GM12878 (cell line): Measurements from ENCODE around the gene LRP1. TPM values are rescaled to one million over a fixed set of nuclear protein-coding genes. Genes with fewer than 3 reads are reported as not detected.

ENCODE experiments used
- BHLHE40 ChIP-seq, 2 experiments: fragments of 450-650 bp in 1 of 2; IDR thresholded peaks; 2 replicates each; pipeline ENCODE4 v1.6.1; 2011 to 2017; ENCODE audit warnings: low read depth in 2 of 2, borderline replicate concordance in 1 of 2, improper control_type of control experiment in 1 of 2, low read length in 1 of 2, mild to moderate bottlenecking in 1 of 2
- NKRF ChIP-seq: fragments of 450-650 bp; conservative IDR thresholded peaks from 2 replicates; pipeline ENCODE4 v1.6.1; 2017; ENCODE audit warnings: mild to moderate bottlenecking, moderate library complexity
- PAX5 ChIP-seq: IDR thresholded peaks from 2 replicates; pipeline ENCODE4 v1.6.1; 2011; ENCODE audit warnings: low read depth, low read length, borderline replicate concordance
- PML ChIP-seq: IDR thresholded peaks from 2 replicates; pipeline ENCODE4 v1.6.1; 2012; ENCODE audit warnings: low read length, inconsistent platforms
- SP1 ChIP-seq: IDR thresholded peaks from one replicate; pipeline ENCODE4 v1.6.1; 2011; ENCODE audit warnings: low read depth, low read length
- ZZZ3 ChIP-seq: IDR thresholded peaks from 2 replicates; pipeline ENCODE4 v1.6.1; 2011; ENCODE audit warnings: low read depth; ENCODE audit not compliant: control insufficient read depth, insufficient read length
- polyA plus RNA-seq, 11 experiments: library from polyadenylated mRNA; depleted of rRNA in 4 of 11; unstranded in 6 of 11; stranded (reverse) in 5 of 11; fragments of >200 nt; fragmentation: Nextera tagmentation in 4 of 11; fragmentation: Illumina TruSeq in 1 of 11; extraction: Ambion mirVana in 4 of 11; extraction: Trizol in 1 of 11; gene quantifications; 1 replicate in 1 of 11; 2 replicates in 10 of 11; pipeline versions ENCODE4 v1.2.1 to v1.2.3, GENCODE V29; 2011 to 2016; ENCODE audit warnings: inconsistent platforms in 2 of 11, missing spikeins in 2 of 11, low read depth in 1 of 11
- total RNA-seq, 4 experiments: library from RNA; depleted of rRNA in 3 of 4; stranded (reverse); fragments of >200 nt in 3 of 4; fragmentation: Illumina TruSeq in 1 of 4; extraction: Trizol in 1 of 4; gene quantifications; 2 replicates each; pipeline versions ENCODE4 v1.2.1 to v1.2.3, GENCODE V29; 2013 to 2021
- TF ChIP-seq, protein P1 (sequence below): fragments of 450-650 bp; formaldehyde crosslinking; IDR thresholded peaks from 2 replicates; pipeline ENCODE4 v1.4.0; 2020; ENCODE audit warnings: mild to moderate bottlenecking, moderate library complexity
- TF ChIP-seq, protein P2 (sequence below): IDR thresholded peaks from 2 replicates; pipeline ENCODE4 v1.6.1; 2012; ENCODE audit warnings: low read length, inconsistent platforms

The LRP1 gene
- total and polyA plus RNA-seq, 10 of the 15 experiments (the other 5 are each of a cell fraction or from before 2014, with no cell fraction given), result under 0.01 to 1.1 (median 0.20) TPM; not detected in 2

- TF ChIP-seq NKRF (no peak), PML (no peak), ZZZ3 (no peak), BHLHE40 (IDR thresholded peaks at IDR 0.05; ENCODE audit: borderline replicate concordance in 1 of 2, low read depth in 2 of 2, low read length in 1 of 2) (no peak), SP1 (no peak), PAX5 (no peak)
- TF ChIP-seq, protein P1, sequence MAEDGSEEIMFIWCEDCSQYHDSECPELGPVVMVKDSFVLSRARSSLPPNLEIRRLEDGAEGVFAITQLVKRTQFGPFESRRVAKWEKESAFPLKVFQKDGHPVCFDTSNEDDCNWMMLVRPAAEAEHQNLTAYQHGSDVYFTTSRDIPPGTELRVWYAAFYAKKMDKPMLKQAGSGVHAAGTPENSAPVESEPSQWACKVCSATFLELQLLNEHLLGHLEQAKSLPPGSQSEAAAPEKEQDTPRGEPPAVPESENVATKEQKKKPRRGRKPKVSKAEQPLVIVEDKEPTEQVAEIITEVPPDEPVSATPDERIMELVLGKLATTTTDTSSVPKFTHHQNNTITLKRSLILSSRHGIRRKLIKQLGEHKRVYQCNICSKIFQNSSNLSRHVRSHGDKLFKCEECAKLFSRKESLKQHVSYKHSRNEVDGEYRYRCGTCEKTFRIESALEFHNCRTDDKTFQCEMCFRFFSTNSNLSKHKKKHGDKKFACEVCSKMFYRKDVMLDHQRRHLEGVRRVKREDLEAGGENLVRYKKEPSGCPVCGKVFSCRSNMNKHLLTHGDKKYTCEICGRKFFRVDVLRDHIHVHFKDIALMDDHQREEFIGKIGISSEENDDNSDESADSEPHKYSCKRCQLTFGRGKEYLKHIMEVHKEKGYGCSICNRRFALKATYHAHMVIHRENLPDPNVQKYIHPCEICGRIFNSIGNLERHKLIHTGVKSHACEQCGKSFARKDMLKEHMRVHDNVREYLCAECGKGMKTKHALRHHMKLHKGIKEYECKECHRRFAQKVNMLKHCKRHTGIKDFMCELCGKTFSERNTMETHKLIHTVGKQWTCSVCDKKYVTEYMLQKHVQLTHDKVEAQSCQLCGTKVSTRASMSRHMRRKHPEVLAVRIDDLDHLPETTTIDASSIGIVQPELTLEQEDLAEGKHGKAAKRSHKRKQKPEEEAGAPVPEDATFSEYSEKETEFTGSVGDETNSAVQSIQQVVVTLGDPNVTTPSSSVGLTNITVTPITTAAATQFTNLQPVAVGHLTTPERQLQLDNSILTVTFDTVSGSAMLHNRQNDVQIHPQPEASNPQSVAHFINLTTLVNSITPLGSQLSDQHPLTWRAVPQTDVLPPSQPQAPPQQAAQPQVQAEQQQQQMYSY, result no peak
- TF ChIP-seq, protein P2, sequence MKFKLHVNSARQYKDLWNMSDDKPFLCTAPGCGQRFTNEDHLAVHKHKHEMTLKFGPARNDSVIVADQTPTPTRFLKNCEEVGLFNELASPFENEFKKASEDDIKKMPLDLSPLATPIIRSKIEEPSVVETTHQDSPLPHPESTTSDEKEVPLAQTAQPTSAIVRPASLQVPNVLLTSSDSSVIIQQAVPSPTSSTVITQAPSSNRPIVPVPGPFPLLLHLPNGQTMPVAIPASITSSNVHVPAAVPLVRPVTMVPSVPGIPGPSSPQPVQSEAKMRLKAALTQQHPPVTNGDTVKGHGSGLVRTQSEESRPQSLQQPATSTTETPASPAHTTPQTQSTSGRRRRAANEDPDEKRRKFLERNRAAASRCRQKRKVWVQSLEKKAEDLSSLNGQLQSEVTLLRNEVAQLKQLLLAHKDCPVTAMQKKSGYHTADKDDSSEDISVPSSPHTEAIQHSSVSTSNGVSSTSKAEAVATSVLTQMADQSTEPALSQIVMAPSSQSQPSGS, result no peak
- TF ChIP-seq, all 136 proteins: peak for 0
Observed at GRCh38 chr12:57205931-57206330, 77.6 kb downstream of the LRP1 start (continued).
